B cell (primary cell): ENCODE data around the gene MPZL2.

ENCODE experiments used
- EZH2 ChIP-seq: IDR thresholded peaks from 2 replicates; pipeline ENCODE4 v1.6.1; 2012; ENCODE audit warnings: borderline replicate concordance, low read depth, mild to moderate bottlenecking, moderate library complexity, low read length; ENCODE audit not compliant: insufficient read depth, poor library complexity, severe bottlenecking
- TF ChIP-seq, protein P1 (sequence below): fragments of 200-600 bp; IDR thresholded peaks from one replicate; pipeline ENCODE4 v1.8.0; 2022; ENCODE audit warnings: antibody characterized with exemption, mild to moderate bottlenecking

DNA sequence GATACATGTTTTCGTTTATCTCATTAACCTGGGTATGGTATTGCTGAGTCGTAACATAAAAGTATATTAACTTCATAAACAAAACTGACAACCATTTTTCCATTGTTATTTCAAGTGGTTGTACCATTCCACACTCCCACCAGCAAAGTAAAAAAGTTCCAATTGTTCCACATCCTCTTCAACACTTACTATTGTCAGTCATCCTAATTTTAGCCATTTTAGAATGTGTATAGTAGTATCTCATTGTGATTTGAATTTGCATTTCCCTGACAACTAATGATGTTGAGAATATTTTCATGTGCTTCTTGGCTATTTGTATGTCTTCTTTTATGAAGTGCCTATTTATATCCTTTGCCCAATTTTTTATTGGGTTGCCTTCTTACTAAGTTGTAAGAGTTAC is 30.0 kb upstream of the MPZL2 start:
- TF ChIP-seq EZH2, result no peak
- TF ChIP-seq, protein P1, sequence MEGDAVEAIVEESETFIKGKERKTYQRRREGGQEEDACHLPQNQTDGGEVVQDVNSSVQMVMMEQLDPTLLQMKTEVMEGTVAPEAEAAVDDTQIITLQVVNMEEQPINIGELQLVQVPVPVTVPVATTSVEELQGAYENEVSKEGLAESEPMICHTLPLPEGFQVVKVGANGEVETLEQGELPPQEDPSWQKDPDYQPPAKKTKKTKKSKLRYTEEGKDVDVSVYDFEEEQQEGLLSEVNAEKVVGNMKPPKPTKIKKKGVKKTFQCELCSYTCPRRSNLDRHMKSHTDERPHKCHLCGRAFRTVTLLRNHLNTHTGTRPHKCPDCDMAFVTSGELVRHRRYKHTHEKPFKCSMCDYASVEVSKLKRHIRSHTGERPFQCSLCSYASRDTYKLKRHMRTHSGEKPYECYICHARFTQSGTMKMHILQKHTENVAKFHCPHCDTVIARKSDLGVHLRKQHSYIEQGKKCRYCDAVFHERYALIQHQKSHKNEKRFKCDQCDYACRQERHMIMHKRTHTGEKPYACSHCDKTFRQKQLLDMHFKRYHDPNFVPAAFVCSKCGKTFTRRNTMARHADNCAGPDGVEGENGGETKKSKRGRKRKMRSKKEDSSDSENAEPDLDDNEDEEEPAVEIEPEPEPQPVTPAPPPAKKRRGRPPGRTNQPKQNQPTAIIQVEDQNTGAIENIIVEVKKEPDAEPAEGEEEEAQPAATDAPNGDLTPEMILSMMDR, result no peak
